ENCODE data around the gene WBP11. TPM values are rescaled to one million over a fixed set of nuclear protein-coding genes. Genes with fewer than 3 reads are reported as not detected.

The WBP11 gene
- total RNA-seq, 1 experiment from 2014 or later, result 67.4 TPM

DNA sequence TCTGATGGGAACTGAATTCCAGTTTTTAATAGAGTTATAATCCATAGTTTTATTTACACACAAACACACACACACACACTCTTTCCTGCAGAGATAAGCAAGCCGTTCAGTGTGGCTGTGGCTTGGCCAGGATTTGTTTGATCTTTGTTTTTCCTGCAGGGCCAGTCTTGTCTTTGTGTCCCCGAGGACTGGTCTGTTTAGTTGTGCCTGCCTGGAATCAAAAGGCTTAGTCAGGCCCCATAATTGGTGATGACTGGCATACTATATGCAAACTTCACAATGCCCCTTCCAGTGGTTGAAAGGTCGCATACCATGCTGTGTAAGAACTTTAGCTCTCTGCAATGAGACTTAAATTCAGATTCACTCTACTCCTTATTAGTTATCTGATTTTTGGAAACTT, 26.0 kb downstream of the WBP11 start:
- no peaks in the 10 kb centered on the region for H4K20me1 ChIP-seq (ENCODE audit: insufficient read depth)
- TF ChIP-seq SP1 (IDR thresholded peaks at IDR 0.05; ENCODE audit: low read depth), result peak; percentile 48
- peak; percentile 38; the same call in 1 of the 2 replicates for TF ChIP-seq SRF (IDR thresholded peaks at IDR 0.05; ENCODE audit: low read depth)
- TF ChIP-seq FOSL1 (IDR thresholded peaks at IDR 0.05; ENCODE audit: low read depth), result no peak
- TF ChIP-seq CBX3 (IDR thresholded peaks at IDR 0.05; ENCODE audit: low read depth), result no peak
- CTCF ChIA-PET, result no interaction called here
- 0 out of 2 replicates have a peak overlapping the region, but pooled peaks have one; percentile 11 for H3K9ac ChIP-seq (ENCODE audit: low read length)
- H3K9me3 ChIP-seq (ENCODE audit: control insufficient read depth in 1 of 2, insufficient read depth in 1 of 2, low read depth in 1 of 2, low read length in 2 of 2), result no peaks in the 10 kb centered on the region
- H3K4me2 ChIP-seq (ENCODE audit: low read length), result peak overlapping the region; percentile 31
- DNase-seq (ENCODE audit: low read depth, low spot score) (no peak), ATAC-seq (peak; percentile 18; the same call in 1 of the 2 replicates)
- POLR2A ChIA-PET, result no interaction called here
- intact Hi-C loops (cut with micrococcal nuclease), result no loop called here
- no peak overlapping the region for H3K27ac ChIP-seq (ENCODE audit: low read depth, low read length)
- BruUV-seq (replicated peaks), result no TSS peak
- no peak overlapping the region for H2AFZ ChIP-seq (ENCODE audit: low read depth, low read length, poor library complexity, severe bottlenecking)
- no peaks in the 10 kb centered on the region for H3K36me3 ChIP-seq (ENCODE audit: control insufficient read depth in 1 of 2, insufficient read depth in 2 of 2, low read length in 2 of 2)
- peaks cover 21 to 33% of the 10 kb centered on the region in 2 experiments for H3K4me1 ChIP-seq (ENCODE audit: control insufficient read depth in 1 of 2, insufficient read depth in 2 of 2, low read length in 2 of 2)
- H3K27me3 ChIP-seq (ENCODE audit: insufficient read depth, low read length), result no peaks in the 10 kb centered on the region
- no peak overlapping the region for H3K4me3 ChIP-seq (replicated peaks in 1 of 2; ENCODE audit: low read depth in 1 of 2, low read length in 2 of 2)
- RAD21 ChIA-PET (ENCODE audit: low non-redundant PET in 1 of 2, low total read pairs in 2 of 2, uncharacterized antibody in 2 of 2, unreplicated experiment in 2 of 2), result no interaction called here
- H3K79me2 ChIP-seq (ENCODE audit: insufficient read depth, low read length), result no peaks in the 10 kb centered on the region
- H3K9me2 ChIP-seq (ENCODE audit: insufficient read depth), result no peaks in the 10 kb centered on the region

DNA sequence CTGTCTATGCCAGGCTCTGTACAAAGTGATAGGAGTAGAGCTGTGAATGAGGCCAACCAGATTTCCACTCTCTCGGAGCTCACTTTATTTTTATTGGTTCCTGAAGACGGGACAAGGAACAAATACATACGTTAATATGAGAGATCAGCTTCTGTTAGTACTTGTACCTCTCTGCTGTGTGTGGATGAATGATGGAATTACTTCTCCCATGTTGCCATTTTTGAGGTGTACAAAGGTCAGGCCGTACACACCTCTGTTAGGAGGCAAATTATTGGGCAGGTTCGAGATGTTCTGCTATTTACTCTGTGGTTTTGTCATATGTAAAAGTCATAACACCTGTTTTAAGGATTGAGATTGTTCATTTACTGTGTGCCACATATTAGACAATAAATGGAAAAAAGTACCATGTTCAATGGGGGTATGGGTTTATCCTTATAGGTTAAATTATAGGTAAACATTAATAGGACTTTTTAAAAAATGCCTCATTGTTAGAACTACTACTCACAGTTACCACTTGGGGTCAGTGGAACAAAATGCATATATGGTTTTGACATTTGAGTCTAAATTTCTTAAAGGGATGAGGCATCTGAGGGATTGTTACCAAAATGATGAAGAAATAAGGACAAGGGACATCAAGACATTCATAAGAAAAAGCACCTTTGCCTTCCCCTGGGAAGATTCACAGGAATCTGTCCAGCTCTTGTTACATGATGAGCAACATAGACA, 26.9 kb downstream of the WBP11 start:
- Histone ChIP-seq H3K79me2 (ENCODE audit: insufficient read depth, low read length) (no peaks in the 10 kb centered on the region), H4K20me1 (ENCODE audit: insufficient read depth) (no peaks in the 10 kb centered on the region), H3K9me2 (ENCODE audit: insufficient read depth) (no peaks in the 10 kb centered on the region), H3K27ac (ENCODE audit: low read depth, low read length) (no peak overlapping the region), H2AFZ (ENCODE audit: low read depth, low read length, poor library complexity, severe bottlenecking) (no peak overlapping the region), H3K4me3 (replicated peaks in 1 of 2; ENCODE audit: low read depth in 1 of 2, low read length in 2 of 2) (no peak overlapping the region), H3K36me3 (ENCODE audit: control insufficient read depth in 1 of 2, insufficient read depth in 2 of 2, low read length in 2 of 2) (no peaks in the 10 kb centered on the region), H3K27me3 (ENCODE audit: insufficient read depth, low read length) (no peaks in the 10 kb centered on the region), H3K4me1 (ENCODE audit: control insufficient read depth in 1 of 2, insufficient read depth in 2 of 2, low read length in 2 of 2) (peaks cover 21 to 39% of the 10 kb centered on the region in 2 experiments), H3K4me2 (ENCODE audit: low read length) (peak overlapping the region; percentile 31), H3K9ac (ENCODE audit: low read length) (no peak overlapping the region), H3K9me3 (ENCODE audit: control insufficient read depth in 1 of 2, insufficient read depth in 1 of 2, low read depth in 1 of 2, low read length in 2 of 2) (no peaks in the 10 kb centered on the region)
- BruUV-seq (replicated peaks), result no TSS peak
- ChIA-PET CTCF (no interaction called here), RAD21 (ENCODE audit: low non-redundant PET in 1 of 2, low total read pairs in 2 of 2, uncharacterized antibody in 2 of 2, unreplicated experiment in 2 of 2) (no interaction called here), POLR2A (no interaction called here)
- ATAC-seq, result no peak
- DNase-seq (ENCODE audit: low read depth, low spot score), result no peak
- TF ChIP-seq, protein P1, sequence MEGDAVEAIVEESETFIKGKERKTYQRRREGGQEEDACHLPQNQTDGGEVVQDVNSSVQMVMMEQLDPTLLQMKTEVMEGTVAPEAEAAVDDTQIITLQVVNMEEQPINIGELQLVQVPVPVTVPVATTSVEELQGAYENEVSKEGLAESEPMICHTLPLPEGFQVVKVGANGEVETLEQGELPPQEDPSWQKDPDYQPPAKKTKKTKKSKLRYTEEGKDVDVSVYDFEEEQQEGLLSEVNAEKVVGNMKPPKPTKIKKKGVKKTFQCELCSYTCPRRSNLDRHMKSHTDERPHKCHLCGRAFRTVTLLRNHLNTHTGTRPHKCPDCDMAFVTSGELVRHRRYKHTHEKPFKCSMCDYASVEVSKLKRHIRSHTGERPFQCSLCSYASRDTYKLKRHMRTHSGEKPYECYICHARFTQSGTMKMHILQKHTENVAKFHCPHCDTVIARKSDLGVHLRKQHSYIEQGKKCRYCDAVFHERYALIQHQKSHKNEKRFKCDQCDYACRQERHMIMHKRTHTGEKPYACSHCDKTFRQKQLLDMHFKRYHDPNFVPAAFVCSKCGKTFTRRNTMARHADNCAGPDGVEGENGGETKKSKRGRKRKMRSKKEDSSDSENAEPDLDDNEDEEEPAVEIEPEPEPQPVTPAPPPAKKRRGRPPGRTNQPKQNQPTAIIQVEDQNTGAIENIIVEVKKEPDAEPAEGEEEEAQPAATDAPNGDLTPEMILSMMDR (IDR thresholded peaks at IDR 0.05 in 2 of 3, conservative IDR thresholded peaks at IDR 0.05 in 1 of 3; ENCODE audit: borderline replicate concordance in 1 of 3, insufficient read depth in 1 of 3, low read depth in 2 of 3, low read length in 2 of 3), result peak in 2 of 3 experiments; percentile 3 to 41; a peak in 3 of 6 replicates
- TF ChIP-seq RAD21 (IDR thresholded peaks at IDR 0.05; ENCODE audit: low read depth), result peak; percentile 40
- no peak for TF ChIP-seq SP1 (IDR thresholded peaks at IDR 0.05; ENCODE audit: low read depth)
- no peak for TF ChIP-seq ZFX (IDR thresholded peaks at IDR 0.05)
- TF ChIP-seq TCF7L2 (IDR thresholded peaks at IDR 0.05; ENCODE audit: borderline replicate concordance, extremely low read depth, insufficient read depth, insufficient read length), result no peak
- intact Hi-C loops (cut with micrococcal nuclease), result no loop called here
